Measurements from ENCODE around the gene FCGR1A. TPM values are rescaled to one million over a fixed set of nuclear protein-coding genes. Genes with fewer than 3 reads are reported as not detected.
"Not testable (repeated sequence)": the region's sequence is repeated elsewhere in the genome, so short reads cannot be mapped to it uniquely, and the experiment has no call there.

FCGR1A gene
- total RNA-seq, 5 donors from 2014 or later (not counting 1 experiment from before 2014, with no cell fraction given) = not detected

- H3K36me3 Mint-ChIP-seq; H3K27ac Mint-ChIP-seq; H3K27me3 ChIP-seq (replicated peaks in 1 of 2; ENCODE audit: control insufficient read depth in 2 of 2, extremely low read depth in 1 of 2, insufficient read depth in 2 of 2, low read length in 1 of 2); H3K36me3 ChIP-seq (ENCODE audit: control insufficient read depth in 2 of 2, extremely low read depth in 1 of 2, insufficient read depth in 1 of 2, low read length in 1 of 2); H3K4me3 ChIP-seq (ENCODE audit: control insufficient read depth in 1 of 2, extremely low read depth in 1 of 2, low read length in 1 of 2); H3K4me1 ChIP-seq (ENCODE audit: control insufficient read depth in 1 of 2, extremely low read depth in 1 of 2, insufficient read depth in 2 of 2, low read length in 2 of 2); H3K4me1 Mint-ChIP-seq; H3K4me3 Mint-ChIP-seq; DNase-seq; H3K27me3 Mint-ChIP-seq; CTCF ChIA-PET; POLR2A ChIA-PET; ATAC-seq (replicated peaks in 1 of 4); H3K9me3 ChIP-seq; H3K9me3 Mint-ChIP-seq; H3K27ac ChIP-seq (ENCODE audit: low read length): not testable (repeated sequence)
- no CpG with 5 or more reads among the region's 5 CpGs for WGBS (ENCODE audit: insufficient coverage)
These were observed 37.9 kb downstream of the FCGR1A start for GRCh38 chr1:149820387-149820786.

DNA sequence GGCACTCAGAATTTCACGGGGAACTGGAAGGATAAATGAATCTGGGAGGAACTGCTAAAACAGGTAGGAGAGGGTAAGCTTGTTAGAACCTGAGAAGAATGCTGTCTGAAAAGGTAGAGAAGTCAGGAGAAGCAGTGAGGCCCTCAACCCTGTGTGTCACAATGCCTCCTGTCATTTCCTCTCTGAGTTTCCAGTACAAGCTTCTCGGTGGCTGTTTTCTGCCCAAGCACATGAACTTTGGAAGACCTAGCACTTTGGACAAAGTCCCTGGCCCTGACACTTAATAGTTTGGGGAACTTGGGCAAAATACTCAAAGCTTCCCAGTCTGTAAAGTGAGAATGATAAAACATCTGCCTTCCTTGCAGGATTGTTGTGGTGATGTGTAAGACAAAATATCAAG, 44.1 kb downstream of the FCGR1A start:
- H3K4me3 Mint-ChIP-seq; H3K27me3 Mint-ChIP-seq; H3K36me3 Mint-ChIP-seq; POLR2A ChIA-PET; DNase-seq; H3K4me1 ChIP-seq (ENCODE audit: control insufficient read depth in 1 of 2, extremely low read depth in 1 of 2, insufficient read depth in 2 of 2, low read length in 2 of 2); H3K36me3 ChIP-seq (ENCODE audit: control insufficient read depth in 2 of 2, extremely low read depth in 1 of 2, insufficient read depth in 1 of 2, low read length in 1 of 2); H3K27ac ChIP-seq (ENCODE audit: low read length); H3K4me3 ChIP-seq (ENCODE audit: control insufficient read depth in 1 of 2, extremely low read depth in 1 of 2, low read length in 1 of 2); H3K9me3 Mint-ChIP-seq; H3K9me3 ChIP-seq; H3K27me3 ChIP-seq (replicated peaks in 1 of 2; ENCODE audit: control insufficient read depth in 2 of 2, extremely low read depth in 1 of 2, insufficient read depth in 2 of 2, low read length in 1 of 2); CTCF ChIA-PET; H3K27ac Mint-ChIP-seq; H3K4me1 Mint-ChIP-seq; ATAC-seq (replicated peaks in 1 of 4): not testable (repeated sequence)
- no CpG with 5 or more reads among the region's 2 CpGs for WGBS (ENCODE audit: insufficient coverage)

- H3K4me1 ChIP-seq (ENCODE audit: control insufficient read depth in 1 of 2, extremely low read depth in 1 of 2, insufficient read depth in 2 of 2, low read length in 2 of 2); H3K36me3 Mint-ChIP-seq; CTCF ChIA-PET; H3K27ac ChIP-seq (ENCODE audit: low read length); H3K4me3 Mint-ChIP-seq; DNase-seq; POLR2A ChIA-PET; H3K4me3 ChIP-seq (ENCODE audit: control insufficient read depth in 1 of 2, extremely low read depth in 1 of 2, low read length in 1 of 2); H3K4me1 Mint-ChIP-seq; H3K27me3 Mint-ChIP-seq; H3K27ac Mint-ChIP-seq; H3K9me3 Mint-ChIP-seq; H3K9me3 ChIP-seq; H3K36me3 ChIP-seq (ENCODE audit: control insufficient read depth in 2 of 2, extremely low read depth in 1 of 2, insufficient read depth in 1 of 2, low read length in 1 of 2); H3K27me3 ChIP-seq (replicated peaks in 1 of 2; ENCODE audit: control insufficient read depth in 2 of 2, extremely low read depth in 1 of 2, insufficient read depth in 2 of 2, low read length in 1 of 2): not testable (repeated sequence)
- no CpG with 5 or more reads among the region's 32 CpGs for WGBS (ENCODE audit: insufficient coverage)
- peak in 2 of 4 experiments; percentile 9 to 17 for ATAC-seq (replicated peaks in 1 of 4)
These were observed 49.3 kb downstream of the FCGR1A start for GRCh38 chr1:149831764-149832315.

DNA sequence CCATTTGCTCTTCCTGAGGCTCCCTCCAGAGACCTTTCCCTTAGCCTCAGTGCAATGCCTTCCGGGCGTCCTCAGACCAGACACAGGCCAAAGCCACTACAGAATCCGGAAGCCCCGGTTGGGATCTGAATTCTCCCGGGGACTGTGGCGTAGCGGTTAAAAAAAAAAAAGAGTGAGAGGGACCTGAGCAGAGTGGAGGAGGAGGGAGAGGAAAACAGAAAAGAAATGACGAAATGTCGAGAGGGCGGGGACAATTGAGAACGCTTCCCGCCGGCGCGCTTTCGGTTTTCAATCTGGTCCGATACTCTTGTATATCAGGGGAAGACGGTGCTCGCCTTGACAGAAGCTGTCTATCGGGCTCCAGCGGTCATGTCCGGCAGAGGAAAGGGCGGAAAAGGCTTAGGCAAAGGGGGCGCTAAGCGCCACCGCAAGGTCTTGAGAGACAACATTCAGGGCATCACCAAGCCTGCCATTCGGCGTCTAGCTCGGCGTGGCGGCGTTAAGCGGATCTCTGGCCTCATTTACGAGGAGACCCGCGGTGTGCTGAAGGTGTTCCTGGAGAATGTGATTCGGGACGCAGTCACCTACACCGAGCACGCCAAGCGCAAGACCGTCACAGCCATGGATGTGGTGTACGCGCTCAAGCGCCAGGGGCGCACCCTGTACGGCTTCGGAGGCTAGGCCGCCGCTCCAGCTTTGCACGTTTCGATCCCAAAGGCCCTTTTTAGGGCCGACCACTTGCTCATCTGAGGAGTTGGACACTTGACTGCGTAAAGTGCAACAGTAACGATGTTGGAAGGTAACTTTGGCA, 50.0 kb downstream of the FCGR1A start:
- H3K9me3 Mint-ChIP-seq; H3K9me3 ChIP-seq; H3K4me1 ChIP-seq (ENCODE audit: control insufficient read depth in 1 of 2, extremely low read depth in 1 of 2, insufficient read depth in 2 of 2, low read length in 2 of 2); H3K27me3 Mint-ChIP-seq; DNase-seq; H3K27me3 ChIP-seq (replicated peaks in 1 of 2; ENCODE audit: control insufficient read depth in 2 of 2, extremely low read depth in 1 of 2, insufficient read depth in 2 of 2, low read length in 1 of 2); H3K4me3 ChIP-seq (ENCODE audit: control insufficient read depth in 1 of 2, extremely low read depth in 1 of 2, low read length in 1 of 2); H3K4me3 Mint-ChIP-seq; H3K27ac Mint-ChIP-seq; H3K4me1 Mint-ChIP-seq; H3K36me3 ChIP-seq (ENCODE audit: control insufficient read depth in 2 of 2, extremely low read depth in 1 of 2, insufficient read depth in 1 of 2, low read length in 1 of 2); H3K36me3 Mint-ChIP-seq; POLR2A ChIA-PET; CTCF ChIA-PET; H3K27ac ChIP-seq (ENCODE audit: low read length): not testable (repeated sequence)
- peak; percentile 78 to 88 (median 84) for ATAC-seq (replicated peaks in 1 of 4)
- no CpG with 5 or more reads among the region's 55 CpGs for whole genome bisulfite sequencing (ENCODE audit: insufficient coverage)

DNA sequence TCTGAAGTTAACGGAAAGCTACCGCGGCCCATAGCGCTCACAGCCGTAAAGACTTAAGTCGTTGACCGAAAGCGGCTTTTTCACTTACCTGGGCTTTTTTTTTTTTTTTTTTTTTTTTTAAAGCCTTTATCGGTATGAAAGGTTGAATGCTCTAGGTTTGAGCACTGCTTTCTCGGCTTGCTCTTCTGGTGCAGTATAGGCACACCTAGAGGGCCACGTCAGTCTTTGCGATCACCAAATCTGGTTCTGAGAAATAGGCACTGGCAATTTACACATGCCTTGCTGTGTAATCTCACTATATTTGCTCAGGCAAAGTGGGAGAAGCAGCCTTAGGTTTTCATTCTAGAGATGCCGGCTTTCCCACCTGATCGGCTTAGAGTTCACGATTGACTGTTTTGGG, 50.6 kb downstream of the FCGR1A start:
- peak; percentile 18 to 30 (median 24) for ATAC-seq (replicated peaks in 1 of 4)
- WGBS (ENCODE audit: insufficient coverage) = no CpG with 5 or more reads among the region's 15 CpGs
- POLR2A ChIA-PET; H3K36me3 Mint-ChIP-seq; CTCF ChIA-PET; H3K9me3 ChIP-seq; H3K27me3 Mint-ChIP-seq; H3K27ac ChIP-seq (ENCODE audit: low read length); H3K4me3 Mint-ChIP-seq; H3K4me1 Mint-ChIP-seq; H3K4me1 ChIP-seq (ENCODE audit: control insufficient read depth in 1 of 2, extremely low read depth in 1 of 2, insufficient read depth in 2 of 2, low read length in 2 of 2); DNase-seq; H3K27me3 ChIP-seq (replicated peaks in 1 of 2; ENCODE audit: control insufficient read depth in 2 of 2, extremely low read depth in 1 of 2, insufficient read depth in 2 of 2, low read length in 1 of 2); H3K4me3 ChIP-seq (ENCODE audit: control insufficient read depth in 1 of 2, extremely low read depth in 1 of 2, low read length in 1 of 2); H3K9me3 Mint-ChIP-seq; H3K27ac Mint-ChIP-seq; H3K36me3 ChIP-seq (ENCODE audit: control insufficient read depth in 2 of 2, extremely low read depth in 1 of 2, insufficient read depth in 1 of 2, low read length in 1 of 2): not testable (repeated sequence)

GRCh38 chr1:149841149-149841548, 58.7 kb downstream of the FCGR1A start:
- H3K4me3 ChIP-seq (ENCODE audit: control insufficient read depth in 1 of 2, extremely low read depth in 1 of 2, low read length in 1 of 2) = not testable (repeated sequence)

More at GRCh38 chr1:149841149-149841548, 58.7 kb downstream of the FCGR1A start:
- H3K27me3 Mint-ChIP-seq; CTCF ChIA-PET; DNase-seq; H3K27ac Mint-ChIP-seq; H3K36me3 ChIP-seq (ENCODE audit: control insufficient read depth in 2 of 2, extremely low read depth in 1 of 2, insufficient read depth in 1 of 2, low read length in 1 of 2); H3K4me3 Mint-ChIP-seq; H3K9me3 Mint-ChIP-seq; H3K27me3 ChIP-seq (replicated peaks in 1 of 2; ENCODE audit: control insufficient read depth in 2 of 2, extremely low read depth in 1 of 2, insufficient read depth in 2 of 2, low read length in 1 of 2); H3K27ac ChIP-seq (ENCODE audit: low read length); POLR2A ChIA-PET; H3K9me3 ChIP-seq: not testable (repeated sequence)
- Mint-ChIP-seq H3K36me3 (peaks cover 11% of the 10 kb centered on the region), H3K4me1 (peaks cover 17 to 24% (median 23%) of the 10 kb centered on the region in 3 donors)
- no CpG with 5 or more reads among the region's 26 CpGs for WGBS (ENCODE audit: insufficient coverage)
- H3K4me1 ChIP-seq (ENCODE audit: control insufficient read depth in 1 of 2, extremely low read depth in 1 of 2, insufficient read depth in 2 of 2, low read length in 2 of 2) = peaks cover 3 to 19% of the 10 kb centered on the region in 2 experiments
- peak; percentile 43 to 57 (median 50) for ATAC-seq (replicated peaks in 1 of 4)
